ENCODE results near the gene NUP155.
A peak's percentile ranks its signal among the peaks of the same experiment; 100 is the strongest.
"Not testable (repeated sequence)": the region's sequence is repeated elsewhere in the genome, so short reads cannot be mapped to it uniquely, and the experiment has no call there.

NUP155 gene

GRCh38 chr5:37323607-37324006, 47.3 kb downstream of the NUP155 start:
- no peak overlapping the region for H3K4me3 Mint-ChIP-seq
- H3K27ac Mint-ChIP-seq = no peak overlapping the region
- no peaks in the 10 kb centered on the region for H3K9me3 Mint-ChIP-seq
- H3K27me3 Mint-ChIP-seq = no peaks in the 10 kb centered on the region
- ATAC-seq (replicated peaks) = no peak
- no peaks in the 10 kb centered on the region for H3K4me1 Mint-ChIP-seq
- DNase-seq = no peak
- H3K36me3 Mint-ChIP-seq = peaks cover 20 to 45% of the 10 kb centered on the region in 2 donors

DNA sequence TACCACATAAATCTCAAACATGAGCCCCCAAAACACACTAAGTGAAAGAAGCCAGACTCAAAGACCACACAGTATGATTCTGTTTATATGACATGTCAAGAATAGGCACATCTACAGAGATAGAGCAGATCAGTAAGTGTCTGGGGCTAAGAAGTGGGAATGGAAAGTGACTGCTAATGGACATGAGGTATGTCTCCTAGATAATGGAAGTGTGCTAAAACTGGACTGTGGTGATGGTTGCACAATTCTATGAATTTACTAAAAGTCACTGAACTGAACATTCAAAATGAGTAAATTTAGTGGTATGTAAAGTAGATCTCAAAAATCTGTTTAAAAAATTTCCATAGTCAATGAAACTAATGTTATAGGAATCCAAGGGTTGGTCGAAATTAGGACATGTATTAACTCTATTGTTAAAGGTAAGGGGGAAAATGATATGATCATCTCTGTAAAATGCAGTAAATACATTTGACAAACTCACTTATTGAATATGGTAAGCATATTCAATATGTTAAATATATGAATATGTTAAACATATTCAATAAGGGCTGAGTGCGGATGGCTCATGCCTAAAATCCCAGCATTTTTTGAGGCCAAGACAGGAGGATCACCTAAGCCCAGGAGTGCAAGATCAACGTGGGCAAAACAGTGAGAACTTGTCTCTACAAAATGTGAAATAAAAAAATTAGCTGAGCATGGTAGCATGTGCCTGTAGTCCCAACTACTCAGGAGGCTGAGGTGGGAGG, 51.7 kb downstream of the NUP155 start:
- no peaks in the 10 kb centered on the region for H3K27me3 Mint-ChIP-seq
- no peaks in the 10 kb centered on the region for H3K9me3 Mint-ChIP-seq
- peaks cover 36 to 56% of the 10 kb centered on the region in 2 donors for H3K36me3 Mint-ChIP-seq
- no peak overlapping the region for H3K4me3 Mint-ChIP-seq
- no peak overlapping the region for H3K27ac Mint-ChIP-seq
- H3K4me1 Mint-ChIP-seq = peaks cover 6% of the 10 kb centered on the region in 2 donors
- DNase-seq (no peak), ATAC-seq (replicated peaks) (no peak)

DNA sequence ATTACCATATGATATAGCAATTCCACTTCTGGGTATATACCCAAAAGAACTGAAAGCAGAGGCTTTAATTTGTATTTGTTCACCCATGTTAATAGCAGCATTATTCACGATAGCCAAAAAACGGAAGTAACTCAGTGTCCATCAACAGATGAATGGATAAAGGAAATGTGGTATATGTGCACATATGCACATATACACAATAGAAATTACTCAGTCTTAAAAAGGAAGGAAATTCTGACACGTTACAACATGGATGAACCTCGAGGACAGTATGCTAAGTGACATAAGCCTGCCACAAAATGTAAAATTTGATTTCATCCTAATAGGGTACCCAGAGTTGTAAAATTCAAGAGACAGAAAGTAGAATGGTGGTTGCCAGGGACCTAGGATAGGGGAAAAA, 54.9 kb downstream of the NUP155 start:
- DNase-seq (no peak), ATAC-seq (replicated peaks) (no peak)
- Mint-ChIP-seq H3K27ac (no peak overlapping the region), H3K4me1 (peaks cover 6% of the 10 kb centered on the region in 2 donors), H3K9me3 (no peaks in the 10 kb centered on the region), H3K27me3 (no peaks in the 10 kb centered on the region), H3K36me3 (peaks cover 41 to 67% of the 10 kb centered on the region in 2 donors), H3K4me3 (no peak overlapping the region)

GRCh38 chr5:37310360-37310759, 60.5 kb downstream of the NUP155 start:
- H3K9me3 Mint-ChIP-seq = no peaks in the 10 kb centered on the region
- H3K36me3 Mint-ChIP-seq = peaks cover 25 to 50% of the 10 kb centered on the region in 2 donors
- DNase-seq (no peak), ATAC-seq (replicated peaks) (no peak)
- no peak overlapping the region for H3K4me3 Mint-ChIP-seq
- H3K4me1 Mint-ChIP-seq = peaks cover 0 to 2% of the 10 kb centered on the region in 2 donors
- no peaks in the 10 kb centered on the region for H3K27me3 Mint-ChIP-seq
- H3K27ac Mint-ChIP-seq = no peak overlapping the region

GRCh38 chr5:37308793-37309192, 62.1 kb downstream of the NUP155 start:
- Mint-ChIP-seq H3K4me3 (no peak overlapping the region), H3K9me3 (no peaks in the 10 kb centered on the region), H3K36me3 (peaks cover 23 to 42% of the 10 kb centered on the region in 2 donors), H3K4me1 (no peaks in the 10 kb centered on the region), H3K27ac (no peak overlapping the region), H3K27me3 (no peaks in the 10 kb centered on the region)
- ATAC-seq (replicated peaks) (no peak), DNase-seq (no peak)

GRCh38 chr5:37304888-37305287, 66.0 kb downstream of the NUP155 start:
- ATAC-seq (replicated peaks) = no peak
- Mint-ChIP-seq H3K27ac (no peak overlapping the region), H3K4me3 (no peak overlapping the region), H3K27me3 (no peaks in the 10 kb centered on the region), H3K4me1 (no peaks in the 10 kb centered on the region), H3K9me3 (no peaks in the 10 kb centered on the region), H3K36me3 (peaks cover 26 to 31% of the 10 kb centered on the region in 2 donors)
- DNase-seq = no peak

GRCh38 chr5:37296313-37296712, 74.6 kb downstream of the NUP155 start:
- not testable (repeated sequence) for DNase-seq; ATAC-seq (replicated peaks); H3K4me1 Mint-ChIP-seq; H3K4me3 Mint-ChIP-seq; H3K27ac Mint-ChIP-seq; H3K27me3 Mint-ChIP-seq; H3K9me3 Mint-ChIP-seq
- H3K36me3 Mint-ChIP-seq = peaks cover 35 to 36% of the 10 kb centered on the region in 2 donors

DNA sequence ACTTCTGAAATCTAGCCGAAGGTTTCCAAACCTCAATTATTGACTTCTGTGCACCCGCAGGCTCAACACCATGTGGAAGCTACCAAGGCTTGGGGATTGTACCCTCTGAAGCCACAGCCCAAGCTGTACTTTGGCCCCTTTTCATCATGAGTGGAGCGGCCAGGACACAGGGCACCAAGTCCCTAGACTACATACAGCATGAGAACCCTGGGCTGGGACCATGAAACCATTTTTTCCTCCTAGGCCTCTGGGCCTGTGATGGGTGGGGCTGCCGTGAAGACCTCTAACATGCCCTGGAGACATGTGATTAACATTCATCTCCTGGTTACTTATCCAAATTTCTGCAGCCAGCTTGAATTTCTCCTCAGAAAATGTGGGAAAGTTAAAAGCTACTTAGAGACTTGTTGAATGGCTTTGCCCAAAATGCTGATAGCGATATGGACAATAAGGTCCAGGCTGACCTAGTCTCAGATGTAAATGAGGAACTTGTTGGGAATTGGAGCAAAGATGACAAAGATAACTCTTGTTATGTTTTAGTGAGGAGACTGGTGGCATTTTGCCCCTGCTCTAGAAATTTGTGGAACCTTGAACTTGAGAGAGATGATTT, 87.6 kb downstream of the NUP155 start:
- Mint-ChIP-seq H3K9me3 (peaks cover 16 to 26% of the 10 kb centered on the region in 2 donors), H3K27ac (no peak overlapping the region), H3K4me3 (no peak overlapping the region), H3K36me3 (peaks cover 20 to 35% of the 10 kb centered on the region in 2 donors), H3K27me3 (no peaks in the 10 kb centered on the region), H3K4me1 (no peaks in the 10 kb centered on the region)
- ATAC-seq (replicated peaks) (no peak), DNase-seq (no peak)

DNA sequence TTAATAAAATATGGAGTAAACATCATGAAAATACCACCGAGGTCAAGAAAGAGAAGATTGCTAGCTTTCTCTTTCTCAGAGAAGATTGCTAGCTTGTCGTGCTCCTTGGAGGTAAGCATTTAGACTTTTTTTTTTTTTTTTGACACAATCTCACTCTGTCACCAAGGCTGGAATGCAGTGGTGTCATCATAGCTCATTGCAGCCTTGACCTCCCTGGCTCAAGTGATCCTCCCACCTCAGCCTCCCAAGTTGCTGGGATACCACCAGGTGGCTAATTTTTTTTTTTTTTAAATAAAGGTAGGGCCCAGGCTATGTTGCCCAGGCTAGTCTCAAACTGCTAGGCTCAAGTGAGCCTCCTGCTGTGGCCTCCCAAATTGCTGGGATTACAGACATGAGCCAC, 95.4 kb downstream of the NUP155 start:
- Mint-ChIP-seq H3K36me3 (peaks cover 0 to 4% of the 10 kb centered on the region in 2 donors), H3K9me3 (peaks cover 3 to 8% of the 10 kb centered on the region in 2 donors), H3K4me1 (no peaks in the 10 kb centered on the region), H3K27ac (no peak overlapping the region), H3K4me3 (no peak overlapping the region), H3K27me3 (no peaks in the 10 kb centered on the region)
- ATAC-seq (replicated peaks) = no peak
- DNase-seq = no peak

GRCh38 chr5:37272511-37272910, 98.4 kb downstream of the NUP155 start:
- Mint-ChIP-seq H3K36me3 (peaks cover 0 to 6% of the 10 kb centered on the region in 2 donors), H3K4me3 (no peak overlapping the region), H3K27ac (no peak overlapping the region), H3K9me3 (peaks cover 6 to 9% of the 10 kb centered on the region in 2 donors), H3K27me3 (no peaks in the 10 kb centered on the region), H3K4me1 (no peaks in the 10 kb centered on the region)
- DNase-seq (no peak), ATAC-seq (replicated peaks) (no peak)

GRCh38 chr5:37268100-37268499, 102.8 kb downstream of the NUP155 start:
- H3K27me3 Mint-ChIP-seq; H3K27ac Mint-ChIP-seq; H3K36me3 Mint-ChIP-seq; DNase-seq; H3K4me1 Mint-ChIP-seq; H3K4me3 Mint-ChIP-seq; ATAC-seq (replicated peaks): not testable (repeated sequence)
- H3K9me3 Mint-ChIP-seq = peaks cover 9 to 10% of the 10 kb centered on the region in 2 donors

DNA sequence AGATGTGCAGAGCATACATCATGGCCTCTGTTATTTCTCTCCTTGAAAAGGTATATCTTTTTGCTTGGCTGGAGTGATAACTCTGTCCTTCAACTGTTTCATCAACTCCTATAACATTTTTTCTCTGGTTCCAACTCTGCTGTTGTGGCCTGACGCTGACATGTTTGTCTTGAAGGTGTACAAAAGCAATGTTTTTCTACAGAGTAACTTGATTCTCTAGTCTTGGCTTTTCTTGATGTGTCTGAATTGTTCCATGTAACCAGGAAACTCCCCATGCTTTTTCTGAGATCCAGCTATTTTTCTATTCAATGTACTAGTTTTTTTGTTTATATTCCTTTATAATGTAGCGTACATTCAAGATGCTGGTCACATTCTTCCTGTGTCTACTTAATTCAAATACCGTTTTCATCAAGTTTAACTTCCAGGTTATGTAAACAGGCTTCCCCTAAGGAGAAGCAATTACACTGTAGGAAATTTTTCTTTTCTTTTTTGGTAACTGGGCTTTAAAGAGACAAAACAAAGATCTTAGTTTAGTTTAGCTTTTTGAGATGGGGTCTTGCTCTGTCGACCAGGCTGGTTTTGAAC, 115.0 kb downstream of the NUP155 start:
- H3K4me3 Mint-ChIP-seq = no peak overlapping the region
- ATAC-seq (replicated peaks) = no peak
- H3K4me1 Mint-ChIP-seq = no peaks in the 10 kb centered on the region
- no peaks in the 10 kb centered on the region for H3K27me3 Mint-ChIP-seq
- DNase-seq = no peak
- peaks cover 1 to 8% of the 10 kb centered on the region in 2 donors for H3K36me3 Mint-ChIP-seq
- H3K27ac Mint-ChIP-seq = no peak overlapping the region
- H3K9me3 Mint-ChIP-seq = peaks cover 0 to 4% of the 10 kb centered on the region in 2 donors

DNA sequence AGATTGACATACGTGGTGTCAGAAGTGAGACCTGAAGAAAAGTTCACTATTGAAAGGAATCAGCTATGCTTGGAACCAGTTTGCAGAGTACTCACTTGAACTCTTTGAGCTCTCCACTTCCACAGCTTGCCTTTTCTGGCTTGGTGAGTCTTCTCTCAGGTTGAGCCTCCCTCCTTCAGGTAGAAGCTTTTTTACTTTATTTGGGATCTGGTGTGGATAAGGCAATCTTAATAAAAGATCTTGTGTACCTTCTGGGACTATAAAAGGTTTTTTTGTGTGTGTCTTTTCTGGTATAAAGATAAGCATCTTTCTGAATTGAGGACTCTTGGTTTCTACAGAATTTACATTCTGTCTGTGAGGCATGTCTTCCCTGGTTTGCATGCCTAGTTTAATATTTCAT, 116.3 kb downstream of the NUP155 start:
- peaks cover 4% of the 10 kb centered on the region in 2 donors for H3K4me1 Mint-ChIP-seq
- peaks cover 0 to 3% of the 10 kb centered on the region in 2 donors for H3K9me3 Mint-ChIP-seq
- DNase-seq = no peak
- H3K4me3 Mint-ChIP-seq = no peak overlapping the region
- H3K27ac Mint-ChIP-seq = no peak overlapping the region
- H3K27me3 Mint-ChIP-seq = no peaks in the 10 kb centered on the region
- H3K36me3 Mint-ChIP-seq = peaks cover 1 to 4% of the 10 kb centered on the region in 2 donors
- no peak for ATAC-seq (replicated peaks)

DNA sequence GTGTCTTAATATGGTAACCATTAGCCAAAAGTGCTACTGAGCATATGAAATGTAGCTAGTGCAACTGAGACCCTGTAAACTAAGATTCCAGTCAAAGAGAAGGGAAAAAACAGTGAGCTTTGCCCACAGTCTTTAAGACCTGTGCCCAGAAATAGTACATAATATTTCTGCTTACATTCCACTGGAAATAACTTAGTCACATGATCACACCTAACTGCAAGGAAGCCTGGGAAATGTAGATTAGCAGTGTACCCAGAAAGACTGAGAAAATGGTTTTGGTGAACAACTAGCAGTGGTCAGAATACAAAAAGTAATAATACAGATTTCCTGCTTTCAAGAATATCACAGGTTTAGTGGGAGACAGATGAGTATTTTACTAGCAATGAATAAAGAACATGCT, 119.2 kb downstream of the NUP155 start:
- Mint-ChIP-seq H3K9me3 (no peaks in the 10 kb centered on the region), H3K27ac (no peak overlapping the region), H3K4me3 (no peak overlapping the region), H3K36me3 (peaks cover 1 to 4% of the 10 kb centered on the region in 2 donors), H3K27me3 (no peaks in the 10 kb centered on the region), H3K4me1 (peaks cover 4 to 7% of the 10 kb centered on the region in 2 donors)
- DNase-seq = no peak
- no peak for ATAC-seq (replicated peaks)

- H3K9me3 Mint-ChIP-seq = no peaks in the 10 kb centered on the region
- H3K36me3 Mint-ChIP-seq = peaks cover 1 to 4% of the 10 kb centered on the region in 2 donors
- DNase-seq = no peak
- no peak for ATAC-seq (replicated peaks)
- peak overlapping the region; percentile 74 for H3K27ac Mint-ChIP-seq
- peaks cover 4 to 7% of the 10 kb centered on the region in 2 donors for H3K4me1 Mint-ChIP-seq
- H3K4me3 Mint-ChIP-seq = peak overlapping the region; percentile 90 to 93
- H3K27me3 Mint-ChIP-seq = no peaks in the 10 kb centered on the region
Observed at GRCh38 chr5:37249815-37250164, 121.1 kb downstream of the NUP155 start.
